IPS-NIHi7 (cell line): ENCODE results near the gene EP400.
A peak's percentile ranks its signal among the peaks of the same experiment; 100 is the strongest.
"Not testable (repeated sequence)": the region's sequence is repeated elsewhere in the genome, so short reads cannot be mapped to it uniquely, and the experiment has no call there.

Experiments used
- DNase-seq: peaks from one replicate; pipeline ENCODE4 v3.0.0; 2012; ENCODE audit warnings: mixed read lengths; ENCODE audit errors: extremely low spot score

The EP400 gene

GRCh38 chr12:131950182-131950913 is 606 bp downstream of the EP400 start:
- DNase-seq, result peak; percentile 43

- not testable (repeated sequence) for DNase-seq
These were observed 4.1 kb downstream of the EP400 start for GRCh38 chr12:131953810-131954209.

GRCh38 chr12:131954460-131954859 is 4.7 kb downstream of the EP400 start:
- DNase-seq, result not testable (repeated sequence)

- no peak for DNase-seq
These were observed 9.4 kb downstream of the EP400 start for GRCh38 chr12:131959116-131959515.

- DNase-seq, result no peak
These were observed 10.2 kb downstream of the EP400 start for GRCh38 chr12:131959641-131960589.

GRCh38 chr12:131960590-131961325 is 11.0 kb downstream of the EP400 start:
- DNase-seq, result not testable (repeated sequence)

- DNase-seq, result not testable (repeated sequence)
These were observed 11.6 kb downstream of the EP400 start for GRCh38 chr12:131961328-131961727.

- DNase-seq, result no peak
These were observed 12.3 kb downstream of the EP400 start for GRCh38 chr12:131962069-131962468.

GRCh38 chr12:131963381-131963780 is 13.6 kb downstream of the EP400 start:
- DNase-seq, result no peak

GRCh38 chr12:131965073-131965472 is 15.3 kb downstream of the EP400 start:
- no peak for DNase-seq

- no peak for DNase-seq
These were observed 21.5 kb downstream of the EP400 start for GRCh38 chr12:131971226-131971625.

GRCh38 chr12:131975228-131975627 is 25.5 kb downstream of the EP400 start:
- DNase-seq, result no peak

GRCh38 chr12:131979606-131980005 is 29.9 kb downstream of the EP400 start:
- no peak for DNase-seq

- no peak for DNase-seq
These were observed 30.5 kb downstream of the EP400 start for GRCh38 chr12:131980263-131980662.

GRCh38 chr12:131981388-131981787 is 31.6 kb downstream of the EP400 start:
- DNase-seq, result no peak

GRCh38 chr12:131982041-131982440 is 32.3 kb downstream of the EP400 start:
- DNase-seq, result no peak

GRCh38 chr12:131983026-131983425 is 33.3 kb downstream of the EP400 start:
- no peak for DNase-seq

- DNase-seq, result no peak
These were observed 33.8 kb downstream of the EP400 start for GRCh38 chr12:131983554-131983953.

- no peak for DNase-seq
These were observed 34.6 kb downstream of the EP400 start for GRCh38 chr12:131984334-131984733.

GRCh38 chr12:131985510-131985875 is 35.8 kb downstream of the EP400 start:
- not testable (repeated sequence) for DNase-seq

- DNase-seq, result no peak
These were observed 36.6 kb downstream of the EP400 start for GRCh38 chr12:131986361-131986760.

- no peak for DNase-seq
These were observed 37.2 kb downstream of the EP400 start for GRCh38 chr12:131986910-131987309.
